GOT3 (cell line): ENCODE data around the gene SNRPD2.

ENCODE experiments used
- DNase-seq: peaks from one replicate; lab custom pipeline; 2025; ENCODE audit warnings: mixed read lengths; lab: John Stamatoyannopoulos, UW

SNRPD2 gene

GRCh38 chr19:45657520-45658167, 34.1 kb downstream of the SNRPD2 start:
- no peak for DNase-seq

- DNase-seq: no peak
Observed at GRCh38 chr19:45655073-45655472, 36.7 kb downstream of the SNRPD2 start.

- no peak for DNase-seq
Observed at GRCh38 chr19:45653634-45654033, 38.1 kb downstream of the SNRPD2 start.

GRCh38 chr19:45650722-45651121, 41.0 kb downstream of the SNRPD2 start:
- DNase-seq: no peak

GRCh38 chr19:45646345-45646698, 45.4 kb downstream of the SNRPD2 start:
- DNase-seq: no peak

- no peak for DNase-seq
Observed at GRCh38 chr19:45645631-45646344, 46.0 kb downstream of the SNRPD2 start.

GRCh38 chr19:45645068-45645630, 46.6 kb downstream of the SNRPD2 start:
- no peak for DNase-seq

- DNase-seq: no peak
Observed at GRCh38 chr19:45643927-45644771, 47.6 kb downstream of the SNRPD2 start.

- peak; percentile 56 for DNase-seq
Observed at GRCh38 chr19:45643024-45643926, 48.5 kb downstream of the SNRPD2 start.

- no peak for DNase-seq
Observed at GRCh38 chr19:45641274-45642105, 50.3 kb downstream of the SNRPD2 start.

- DNase-seq: no peak
Observed at GRCh38 chr19:45640849-45641273, 50.9 kb downstream of the SNRPD2 start.

- no peak for DNase-seq
Observed at GRCh38 chr19:45638930-45639729, 52.6 kb downstream of the SNRPD2 start, which contains the start of gene EML2. TSS of gene EML2 (minus strand) at chr19:45639397. CDS start at chr19:45639376, 21 bp downstream.

GRCh38 chr19:45637890-45638667, 53.7 kb downstream of the SNRPD2 start:
- no peak for DNase-seq
